ENCODE measurements around the gene TSPAN5.

- TF ChIP-seq CTCF (conservative IDR thresholded peaks at IDR 0.05; ENCODE audit: low read length) (no peak), EZH2phosphoT487 (IDR thresholded peaks at IDR 0.05; ENCODE audit: borderline replicate concordance) (no peak)
These were observed 127.8 kb downstream of the TSPAN5 start for GRCh38 chr4:98530572-98530971.
